Suppressor macrophage treated with lipopolysaccharide for 1 hour (primary cell): Measurements from ENCODE around the gene FBXO10.
A peak's percentile ranks its signal among the peaks of the same experiment; 100 is the strongest.
"Not testable (repeated sequence)": the region's sequence is repeated elsewhere in the genome, so short reads cannot be mapped to it uniquely, and the experiment has no call there.

ENCODE experiments used
- DNase-seq, 3 donors: peaks; one replicate each; pipeline ENCODE4 v3.0.0-alpha.2; 2020 to 2022

The FBXO10 gene

DNA sequence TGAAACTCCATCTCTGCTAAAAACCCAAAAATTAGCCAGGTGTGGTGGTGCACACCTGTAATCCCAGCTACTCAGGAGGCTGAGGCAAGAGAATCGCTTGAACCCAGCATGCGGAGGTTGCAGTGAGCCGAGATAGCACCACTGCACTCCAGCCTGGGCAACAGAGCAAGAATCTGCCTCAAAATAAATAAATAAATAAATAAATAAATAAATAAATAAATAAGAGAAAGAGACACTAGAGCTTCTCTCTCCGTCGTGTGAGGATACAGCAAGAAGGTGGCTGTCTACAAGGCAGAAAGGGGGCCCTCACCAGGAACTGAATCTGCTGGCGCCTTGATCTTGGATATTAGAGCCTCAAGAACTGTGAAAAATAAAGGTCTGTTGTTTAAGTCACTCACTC is 102.2 kb downstream of the FBXO10 start:
- not testable (repeated sequence) for DNase-seq

DNA sequence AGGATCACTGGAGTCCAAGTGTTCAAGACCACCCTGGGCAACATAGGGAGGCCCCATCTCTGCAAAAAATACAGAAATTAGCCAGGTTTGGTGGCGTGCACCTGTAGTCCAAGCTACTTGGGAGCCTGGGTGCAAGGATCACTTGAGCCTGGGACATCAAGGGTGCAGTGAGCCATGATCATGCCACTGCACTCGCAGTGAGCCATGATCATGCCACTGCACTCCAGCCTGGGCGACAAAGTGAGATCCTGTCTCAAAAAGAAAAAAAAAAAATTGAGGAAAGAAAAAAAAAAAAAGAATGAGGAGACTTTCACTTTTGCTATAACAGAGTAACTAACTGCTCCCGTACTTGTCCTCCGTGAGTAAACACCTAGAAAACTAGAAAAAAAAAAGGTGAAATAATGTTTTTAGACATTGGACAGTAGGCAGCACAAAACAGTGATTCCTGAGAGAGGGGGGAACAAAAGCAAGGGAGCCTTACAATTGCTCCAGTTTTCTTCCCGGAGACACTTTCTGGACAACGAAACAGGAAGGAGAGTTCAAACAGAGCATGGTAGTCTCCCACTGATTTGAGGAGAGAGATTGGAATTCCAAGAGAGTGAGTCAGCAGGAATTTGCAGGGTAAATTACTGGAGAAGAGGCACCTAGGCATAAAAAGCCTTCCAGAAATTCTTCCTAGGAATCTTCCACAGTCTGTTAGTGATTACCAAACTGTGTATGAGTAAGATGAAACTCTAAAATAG is 104.1 kb downstream of the FBXO10 start:
- DNase-seq, result peak in 2 of 3 donors; percentile 13 to 32

DNA sequence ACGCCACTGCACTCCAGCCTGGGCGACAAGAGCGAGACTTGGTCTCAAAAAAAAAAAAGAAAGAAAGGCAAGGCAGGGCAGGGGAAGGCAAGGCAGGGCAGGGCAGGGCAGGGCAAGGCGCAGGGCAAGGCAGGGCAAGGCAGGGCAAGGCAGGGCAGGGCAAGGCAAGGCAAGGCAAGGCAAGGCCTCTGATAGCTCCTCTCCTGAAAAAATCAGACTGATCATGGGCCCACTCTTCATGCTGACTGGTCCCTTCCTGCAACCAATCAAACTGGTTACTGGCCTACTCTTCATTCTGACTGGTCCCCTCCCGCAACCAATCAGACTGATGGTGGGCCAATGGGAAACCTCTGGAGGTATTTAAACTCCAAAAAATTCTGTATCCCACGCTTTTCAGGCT is 107.6 kb downstream of the FBXO10 start:
- no peak for DNase-seq

DNA sequence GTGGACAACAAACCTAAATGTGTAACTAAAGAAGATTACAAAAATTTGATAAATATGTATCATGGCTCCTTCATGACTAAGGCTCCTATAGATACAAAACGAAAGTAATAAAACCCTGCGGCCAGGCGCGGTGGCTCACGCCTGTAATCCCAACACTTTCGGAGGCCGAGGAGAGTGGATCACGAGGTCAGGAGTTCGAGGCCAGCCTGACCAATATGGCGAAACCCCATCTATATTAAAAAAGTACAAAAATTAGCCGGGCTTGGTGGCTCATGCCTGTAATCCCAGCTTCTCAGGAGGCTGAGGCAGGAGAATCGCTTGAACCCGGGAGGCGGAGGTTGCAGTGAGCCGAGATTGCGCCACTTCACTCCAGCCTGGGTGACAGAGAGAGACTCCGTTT is 108.7 kb downstream of the FBXO10 start:
- not testable (repeated sequence) for DNase-seq

DNA sequence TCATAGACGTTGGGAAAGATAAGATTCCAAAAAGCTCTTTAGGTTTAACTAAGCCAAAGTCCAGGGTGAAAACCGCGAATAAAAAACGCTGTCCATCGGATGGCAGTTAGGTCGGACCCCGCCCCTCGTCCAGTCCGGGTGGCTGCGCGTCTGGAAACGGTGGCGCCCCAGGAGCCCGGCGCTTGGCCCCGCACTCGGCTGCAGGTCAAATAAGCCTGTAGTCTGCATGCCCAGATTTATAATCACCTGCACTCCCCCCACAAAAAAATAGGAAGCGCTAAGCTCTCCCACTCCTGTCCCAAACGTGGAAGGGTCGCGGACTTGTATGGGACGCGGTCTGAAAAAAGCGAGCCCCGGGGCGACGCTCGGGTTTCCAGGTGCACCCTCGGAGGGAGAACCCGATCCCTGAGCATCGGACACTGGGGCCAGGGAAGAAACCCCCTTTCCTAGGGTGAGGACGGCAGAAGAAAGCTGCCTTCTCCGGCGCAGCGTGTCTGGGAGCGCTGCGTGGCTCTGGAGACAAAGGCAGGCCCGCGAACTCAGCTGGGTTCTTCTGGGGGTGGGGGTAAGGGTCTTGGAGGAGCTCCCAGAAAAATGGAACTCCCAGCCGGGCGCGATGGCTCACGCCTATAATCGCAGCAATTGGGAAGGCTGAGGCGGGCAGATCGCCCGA is 110.0 kb downstream of the FBXO10 start:
- peak; percentile 63 to 67 (median 64) for DNase-seq

DNA sequence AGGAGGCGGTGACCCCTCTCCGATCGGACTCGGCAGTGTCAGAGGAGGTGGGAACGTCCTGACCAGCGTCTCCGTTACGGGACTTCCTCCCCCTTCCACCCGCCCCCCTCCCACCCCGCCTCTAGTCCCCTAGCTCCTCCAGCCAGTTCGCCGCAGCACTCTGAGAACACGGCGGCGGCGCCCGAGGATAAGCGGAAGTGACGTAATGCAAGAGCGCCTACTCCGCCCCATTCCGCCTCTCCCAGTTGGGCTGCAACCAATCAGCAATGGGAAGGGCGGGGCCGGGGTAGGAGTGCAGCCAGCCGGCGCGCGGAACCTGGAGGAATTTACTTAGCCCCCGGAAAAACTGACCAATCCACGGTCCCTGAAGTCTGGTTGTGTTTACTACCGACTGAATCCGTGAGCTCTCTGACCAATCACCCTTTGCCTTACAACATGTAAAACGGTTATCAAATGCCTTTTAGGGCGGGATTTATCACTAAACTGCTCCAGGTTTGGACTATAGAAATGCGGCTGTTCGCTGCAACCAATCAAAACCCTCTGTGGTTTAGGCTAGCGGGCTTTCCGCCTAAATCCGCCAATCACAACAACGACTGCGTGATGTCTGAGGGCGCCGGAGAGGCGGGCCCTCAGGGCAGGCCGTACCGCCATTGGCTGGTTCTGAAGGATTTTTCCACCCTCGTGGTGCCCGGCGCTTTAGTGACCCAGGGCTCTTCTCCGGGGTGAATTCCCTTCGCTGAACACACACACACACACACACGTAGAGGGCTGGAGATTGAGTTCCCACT is 110.7 kb downstream of the FBXO10 start, which contains the start of gene ZBTB5:
Gene ZBTB5, minus strand, starts transcription at position 202 of the 788 bp plus-strand sequence. CDS start 22,899 bp downstream, outside the sequence.
- DNase-seq, result peak; percentile 99 to 100 (median 100)

DNA sequence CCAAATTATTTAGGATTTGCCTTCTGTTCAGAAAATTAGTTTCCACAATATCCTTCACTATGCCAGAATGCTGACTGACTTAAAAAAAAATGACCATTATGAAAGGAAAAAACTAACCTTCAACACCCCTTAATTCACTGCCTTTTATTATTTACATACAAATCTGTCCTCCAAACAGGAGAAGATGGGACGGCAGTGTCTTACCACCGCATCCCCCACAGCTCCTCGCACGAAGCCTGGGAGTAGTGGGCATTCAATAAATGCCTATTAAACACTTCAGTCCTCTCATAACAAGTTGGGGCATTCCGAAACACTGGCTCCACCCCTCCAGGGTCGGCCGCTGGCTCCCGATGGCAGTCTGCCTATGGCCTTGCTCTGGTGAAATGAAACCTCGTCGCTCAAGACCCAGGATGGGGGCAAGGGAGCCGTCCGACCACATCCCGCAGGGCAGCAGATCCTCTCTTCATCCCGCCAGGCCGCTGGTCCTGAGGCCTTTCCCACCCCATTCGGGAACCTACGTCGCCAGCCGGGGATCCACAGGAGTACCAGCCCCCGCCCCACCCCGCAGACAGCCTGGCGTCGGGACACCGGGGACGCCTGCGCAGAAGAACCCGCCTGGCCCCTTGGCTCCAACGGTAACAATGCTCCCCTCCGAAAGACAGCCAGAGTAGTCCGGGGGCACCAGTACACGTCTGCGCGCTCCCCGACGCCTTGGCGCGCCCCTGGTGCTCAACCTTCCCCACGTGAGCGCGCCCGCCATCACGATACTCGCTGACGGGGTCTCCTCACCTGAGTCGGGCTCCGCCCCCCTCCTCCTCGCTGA is 111.5 kb downstream of the FBXO10 start:
- DNase-seq, result peak; percentile 78 to 89 (median 79)

DNA sequence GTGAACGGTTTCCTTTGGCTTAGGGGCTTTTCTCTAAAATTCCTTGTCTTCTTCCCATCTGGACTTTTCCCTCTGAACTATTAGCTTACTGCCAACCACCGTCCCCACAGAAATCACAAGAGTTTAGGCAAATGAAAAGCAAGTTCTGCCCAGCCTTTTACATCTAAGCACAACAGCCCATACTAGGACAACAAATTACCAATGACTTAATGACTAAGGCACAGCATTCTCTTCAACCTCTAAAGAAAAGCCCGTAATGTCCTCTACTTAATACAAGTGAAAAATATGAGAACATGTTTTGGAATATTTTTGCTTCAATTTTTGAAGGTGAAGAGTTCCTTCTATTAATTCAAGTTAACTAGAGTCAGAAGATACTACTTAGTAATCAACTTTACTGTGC is 112.2 kb downstream of the FBXO10 start:
- peak in 1 of 3 donors; percentile 13 for DNase-seq
